Gastroesophageal sphincter (tissue), 4 donors: Measurements from ENCODE around the gene GRK5. TPM values are rescaled to one million over a fixed set of nuclear protein-coding genes. Genes with fewer than 3 reads are reported as not detected.
"Not testable (repeated sequence)": the region's sequence is repeated elsewhere in the genome, so short reads cannot be mapped to it uniquely, and the experiment has no call there.

Source experiments
- ATAC-seq: fragments of 150-250 bp; one replicate; pipeline ENCODE4 v1.9.1; 2016; ENCODE audit warnings: mild to moderate bottlenecking, moderate library complexity
- H3K27ac ChIP-seq, 4 donors: fragments of 200-600 bp; sonication (generic) in 3 of 4; 1 replicate in 3 of 4; 2 replicates in 1 of 4; pipeline ENCODE4 v1.5.1; 2016 to 2019
- H3K27me3 ChIP-seq: fragments of 200-600 bp; sonication (generic); one replicate; pipeline ENCODE4 v1.5.1; 2019
- H3K36me3 ChIP-seq, 2 donors: fragments of 200-600 bp; sonication (generic); one replicate each; pipeline ENCODE4 v1.5.1; 2019; ENCODE audit warnings: control low read depth in 1 of 2
- H3K4me1 ChIP-seq, 3 donors: fragments of 200-600 bp; sonication (generic); 1 replicate in 2 of 3; 2 replicates in 1 of 3; pipeline ENCODE4 v1.5.1; 2016 to 2019; ENCODE audit warnings: control low read depth in 2 of 3
- H3K4me3 ChIP-seq, 2 donors: fragments of 200-600 bp; sonication (generic); one replicate each; pipeline ENCODE4 v1.5.1; 2019; ENCODE audit warnings: mild to moderate bottlenecking in 1 of 2, moderate library complexity in 1 of 2
- H3K9me3 ChIP-seq, 3 donors: fragments of 200-600 bp; sonication (generic); one replicate each; pipeline ENCODE4 v1.5.1; 2017 to 2019; ENCODE audit warnings: control low read depth in 2 of 3
- EP300 ChIP-seq: sonication (generic); formaldehyde crosslinking; IDR thresholded peaks from one replicate; pipeline ENCODE4 v1.6.1; 2017; ENCODE audit warnings: antibody characterized with exemption, mild to moderate bottlenecking
- POLR2A ChIP-seq, 2 donors: fragments of 450-650 bp; IDR thresholded peaks; one replicate each; pipeline ENCODE4 v1.6.1; 2017; ENCODE audit warnings: antibody characterized with exemption in 2 of 2, mild to moderate bottlenecking in 2 of 2, moderate library complexity in 1 of 2
- POLR2AphosphoS5 ChIP-seq: sonication (generic); formaldehyde crosslinking; IDR thresholded peaks from one replicate; pipeline ENCODE4 v1.6.1; 2017; ENCODE audit warnings: antibody characterized with exemption
- WGBS, 2 donors: methylation state at CpG; one replicate each; pipeline ENCODE4 v1.1.5; 2018; ENCODE audit warnings: low coverage in 1 of 2; 5-methylcytosine and 5-hydroxymethylcytosine counted together
- total RNA-seq, 4 donors: library from RNA; depleted of rRNA; stranded (reverse); fragments of >200 nt; gene quantifications; one replicate each; pipeline ENCODE4 v1.1.0, GENCODE V29; 2016
- TF ChIP-seq, protein P1 (sequence below), 4 experiments: fragments of 200-600 bp in 2 of 4; fragments of 450-650 bp in 2 of 4; sonication (generic) in 1 of 4; IDR thresholded peaks; one replicate each; pipeline ENCODE4 v1.5.1; 2017 to 2019; ENCODE audit warnings: antibody characterized with exemption in 4 of 4, mild to moderate bottlenecking in 2 of 4, moderate library complexity in 2 of 4

Gene GRK5
- total RNA-seq, 4 donors from 2014 or later, result 28.8 to 71.6 (median 47.7) TPM

DNA sequence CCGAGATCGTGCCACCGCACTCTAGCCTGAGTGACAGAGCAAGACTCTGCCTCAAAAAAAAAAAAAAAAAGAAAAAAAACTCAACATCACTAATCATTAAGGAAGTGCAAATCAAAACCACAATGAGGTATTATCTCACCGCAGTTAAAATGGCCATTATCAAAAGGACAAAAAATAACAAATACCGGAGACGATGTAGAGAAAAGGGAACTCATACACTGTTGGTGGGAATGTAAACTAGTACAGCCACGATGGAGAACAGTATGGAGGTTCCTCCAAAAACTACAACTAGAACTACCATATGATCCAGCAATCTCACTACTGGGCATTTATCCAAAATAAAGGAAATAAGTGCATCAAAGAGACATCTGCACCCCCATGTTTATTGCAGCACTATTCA is 24.3 kb downstream of the GRK5 start:
- WGBS, 2 donors, result 72% methylated on average over 5 of the region's 7 CpGs; no CpG with 5 or more reads in 1 of the 2 donors
- peaks cover 0 to 58% (median 20%) of the 10 kb centered on the region in 3 donors for H3K4me1 ChIP-seq
- no peak for ATAC-seq

DNA sequence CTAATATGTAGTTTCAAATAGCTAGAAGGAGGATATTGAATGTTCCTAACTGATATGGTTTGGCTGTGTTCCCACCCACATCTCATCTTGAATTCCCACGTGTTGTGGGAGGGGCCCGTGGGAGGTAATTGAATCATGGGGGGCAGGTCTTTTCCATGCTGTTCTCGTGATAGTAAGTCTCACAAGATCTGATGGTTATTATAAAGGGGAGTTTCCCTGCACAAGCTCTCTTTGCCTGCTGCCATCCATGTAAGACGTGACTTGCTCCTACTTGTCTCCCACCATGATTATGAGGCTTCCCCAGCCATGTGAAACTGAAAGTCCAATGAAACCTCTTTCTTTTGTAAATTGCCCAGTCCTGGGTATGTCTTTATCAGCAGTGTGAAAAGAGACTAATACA is 25.1 kb downstream of the GRK5 start:
- H3K27ac ChIP-seq, H3K36me3 ChIP-seq, ATAC-seq, H3K9me3 ChIP-seq, H3K4me3 ChIP-seq, H3K27me3 ChIP-seq: not testable (repeated sequence)
- peaks cover 0 to 58% (median 20%) of the 10 kb centered on the region in 3 donors for H3K4me1 ChIP-seq
- 74 to 87% methylated on average over 3 to 4 of the region's 4 CpGs for WGBS, 2 donors

More for the DNA sequence above, 24.3 kb downstream of the GRK5 start:
- H3K36me3 ChIP-seq, result no peaks in the 10 kb centered on the region
- H3K27ac ChIP-seq, result no peak overlapping the region
- no peaks in the 10 kb centered on the region for H3K27me3 ChIP-seq
- H3K4me3 ChIP-seq, result no peak overlapping the region
- H3K9me3 ChIP-seq, result no peaks in the 10 kb centered on the region
- TF ChIP-seq EP300 (no peak), POLR2A (IDR thresholded peaks at IDR 0.05) (no peak), POLR2AphosphoS5 (no peak)
- TF ChIP-seq, protein P1, sequence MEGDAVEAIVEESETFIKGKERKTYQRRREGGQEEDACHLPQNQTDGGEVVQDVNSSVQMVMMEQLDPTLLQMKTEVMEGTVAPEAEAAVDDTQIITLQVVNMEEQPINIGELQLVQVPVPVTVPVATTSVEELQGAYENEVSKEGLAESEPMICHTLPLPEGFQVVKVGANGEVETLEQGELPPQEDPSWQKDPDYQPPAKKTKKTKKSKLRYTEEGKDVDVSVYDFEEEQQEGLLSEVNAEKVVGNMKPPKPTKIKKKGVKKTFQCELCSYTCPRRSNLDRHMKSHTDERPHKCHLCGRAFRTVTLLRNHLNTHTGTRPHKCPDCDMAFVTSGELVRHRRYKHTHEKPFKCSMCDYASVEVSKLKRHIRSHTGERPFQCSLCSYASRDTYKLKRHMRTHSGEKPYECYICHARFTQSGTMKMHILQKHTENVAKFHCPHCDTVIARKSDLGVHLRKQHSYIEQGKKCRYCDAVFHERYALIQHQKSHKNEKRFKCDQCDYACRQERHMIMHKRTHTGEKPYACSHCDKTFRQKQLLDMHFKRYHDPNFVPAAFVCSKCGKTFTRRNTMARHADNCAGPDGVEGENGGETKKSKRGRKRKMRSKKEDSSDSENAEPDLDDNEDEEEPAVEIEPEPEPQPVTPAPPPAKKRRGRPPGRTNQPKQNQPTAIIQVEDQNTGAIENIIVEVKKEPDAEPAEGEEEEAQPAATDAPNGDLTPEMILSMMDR (IDR thresholded peaks at IDR 0.05), result no peak

- ATAC-seq, result peak; percentile 40
- no peaks in the 10 kb centered on the region for H3K27me3 ChIP-seq
Observed at GRCh38 chr10:119233123-119233820, 25.9 kb downstream of the GRK5 start.

GRCh38 chr10:119233821-119234220 is 26.4 kb downstream of the GRK5 start:
- Histone ChIP-seq H3K36me3 (no peaks in the 10 kb centered on the region), H3K27me3 (no peaks in the 10 kb centered on the region), H3K4me3 (no peak overlapping the region), H3K4me1 (peaks cover 0 to 72% (median 28%) of the 10 kb centered on the region in 3 donors), H3K9me3 (no peaks in the 10 kb centered on the region), H3K27ac (peak overlapping the region in 3 of 4 donors; percentile 39 to 68 (median 63))
- WGBS, 2 donors, result 26% methylated on average over 3 of the region's 3 CpGs; no CpG with 5 or more reads in 1 of the 2 donors
- TF ChIP-seq POLR2AphosphoS5 (no peak), EP300 (no peak), POLR2A (IDR thresholded peaks at IDR 0.05) (no peak)
- TF ChIP-seq, protein P1 (IDR thresholded peaks at IDR 0.05), result no peak
- ATAC-seq, result peak; percentile 50

More at GRCh38 chr10:119233123-119233820, 25.9 kb downstream of the GRK5 start:
- Histone ChIP-seq H3K36me3 (no peaks in the 10 kb centered on the region), H3K9me3 (no peaks in the 10 kb centered on the region), H3K27ac (peak overlapping the region in 3 of 4 donors; percentile 39 to 68 (median 63)), H3K4me3 (no peak overlapping the region), H3K4me1 (peaks cover 0 to 67% (median 28%) of the 10 kb centered on the region in 3 donors)
- 61% methylated on average over 4 of the region's 5 CpGs; no CpG with 5 or more reads in 1 of the 2 donors for WGBS, 2 donors
- TF ChIP-seq EP300 (no peak), POLR2AphosphoS5 (peak; percentile 25), POLR2A (IDR thresholded peaks at IDR 0.05) (no peak)
- TF ChIP-seq, protein P1 (IDR thresholded peaks at IDR 0.05), result no peak

DNA sequence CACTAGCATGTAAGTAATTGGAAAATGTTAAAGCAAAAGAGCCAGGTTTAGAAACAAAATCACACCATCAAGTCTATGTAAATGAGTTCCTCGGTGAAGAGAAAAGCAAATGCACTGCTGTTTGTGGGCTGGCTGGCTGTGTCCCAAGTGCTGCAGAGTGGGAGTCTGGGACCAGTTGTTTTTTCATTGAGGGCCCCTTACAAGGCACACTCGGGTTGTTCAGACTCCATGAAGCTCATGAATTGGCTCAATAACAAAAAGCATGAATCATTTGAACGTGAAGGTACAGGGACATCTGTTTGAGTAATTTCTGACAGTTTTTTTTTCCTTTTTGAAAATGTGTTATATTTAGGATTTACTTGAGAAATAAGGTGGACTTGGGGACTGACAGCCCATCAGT is 28.0 kb downstream of the GRK5 start:
- Histone ChIP-seq H3K27me3 (no peaks in the 10 kb centered on the region), H3K4me3 (no peak overlapping the region), H3K9me3 (no peaks in the 10 kb centered on the region), H3K4me1 (peaks cover 0 to 78% (median 28%) of the 10 kb centered on the region in 3 donors), H3K27ac (peak overlapping the region in 3 of 4 donors; percentile 39 to 68 (median 57)), H3K36me3 (no peaks in the 10 kb centered on the region)
- no peak for ATAC-seq
- TF ChIP-seq, protein P1 (IDR thresholded peaks at IDR 0.05), result no peak
- TF ChIP-seq POLR2AphosphoS5, result no peak
- TF ChIP-seq EP300, result no peak
- no peak for TF ChIP-seq POLR2A (IDR thresholded peaks at IDR 0.05)
- WGBS, 2 donors, result 9 to 19% methylated on average over 3 of the region's 3 CpGs
